OCI-LY3 (cell line): ENCODE data around the gene AKNA.
"Not testable (repeated sequence)": the region's sequence is repeated elsewhere in the genome, so short reads cannot be mapped to it uniquely, and the experiment has no call there.

ENCODE experiments used
- H2AFZ ChIP-seq: fragments of 200-600, 300-600 bp; shearing (Covaris generic); 2 replicates; pipeline ENCODE4 v1.6.0; 2014; ENCODE audit warnings: antibody characterized with exemption, low read depth, low read length
- H3K27ac ChIP-seq: fragments of 200-600, 300-600 bp; sonication (generic); 2 replicates; pipeline ENCODE4 v1.5.1; 2014; ENCODE audit warnings: mild to moderate bottlenecking, low read length, moderate library complexity, mixed read lengths
- H3K27me3 ChIP-seq: fragments of 200-600, 300-600 bp; sonication (generic); 2 replicates; pipeline ENCODE4 v1.6.1; 2014; ENCODE audit warnings: low read depth, low read length, mixed read lengths
- H3K36me3 ChIP-seq: fragments of 200-600, 300-600 bp; sonication (generic); replicated peaks from 2 replicates; pipeline ENCODE3; 2014; ENCODE audit warnings: low read depth, low read length, mixed read lengths
- H3K4me1 ChIP-seq: fragments of 300-600, 200-600 bp; sonication (generic); 2 replicates; pipeline ENCODE4 v1.6.1; 2014; ENCODE audit warnings: low read length, mixed read lengths
- H3K4me2 ChIP-seq: fragments of 200-600, 300-600 bp; sonication (generic); 2 replicates; pipeline ENCODE4 v1.6.1; 2014; ENCODE audit warnings: low read length, mixed read lengths
- H3K4me3 ChIP-seq: fragments of 300-600, 200-600 bp; sonication (generic); 2 replicates; pipeline ENCODE4 v1.5.1; 2014; ENCODE audit warnings: antibody characterized with exemption, mild to moderate bottlenecking, low read length, moderate library complexity
- H3K79me2 ChIP-seq: fragments of 300-600, 200-600 bp; shearing (Covaris generic); 2 replicates; pipeline ENCODE4 v1.6.1; 2014; ENCODE audit warnings: mild to moderate bottlenecking, low read length, mixed read lengths
- H3K9ac ChIP-seq: fragments of 300-600, 200-600 bp; shearing (Covaris generic); 2 replicates; pipeline ENCODE4 v1.6.0; 2014; ENCODE audit warnings: mild to moderate bottlenecking, low read length, moderate library complexity
- H3K9me3 ChIP-seq: fragments of 200-600, 300-600 bp; shearing (Covaris generic); 2 replicates; pipeline ENCODE4 v1.6.1; 2014; ENCODE audit warnings: low read length, mixed read lengths; ENCODE audit not compliant: insufficient read depth
- H4K20me1 ChIP-seq: fragments of 200-600, 300-600 bp; sonication (generic); 2 replicates; pipeline ENCODE4 v1.6.1; 2016; ENCODE audit warnings: low read length, mixed read lengths; ENCODE audit not compliant: insufficient read depth
- CTCF ChIP-seq: fragments of 200-600, 300-600 bp; sonication (generic); IDR thresholded peaks from 2 replicates; pipeline ENCODE4 v1.5.1; 2014; ENCODE audit warnings: antibody characterized with exemption, low read length, low read depth
- EZH2phosphoT487 ChIP-seq: fragments of 200-600 bp; shearing (Covaris generic); IDR thresholded peaks from 2 replicates; pipeline ENCODE4 v1.6.1; 2018; ENCODE audit warnings: antibody characterized with exemption, mixed run types, low read depth

AKNA gene

GRCh38 chr9:114334490-114334889, 53.3 kb downstream of the AKNA start:
- no peak overlapping the region for H3K4me3 ChIP-seq
- no peaks in the 10 kb centered on the region for H3K9me3 ChIP-seq
- TF ChIP-seq CTCF, result no peak
- H3K4me2 ChIP-seq, result no peak overlapping the region
- H3K27ac ChIP-seq, result no peak overlapping the region
- H3K27me3 ChIP-seq, result no peaks in the 10 kb centered on the region
- H3K36me3 ChIP-seq, result peaks cover 46% of the 10 kb centered on the region
- no peak overlapping the region for H2AFZ ChIP-seq
- peaks cover 8% of the 10 kb centered on the region for H3K4me1 ChIP-seq
- H3K79me2 ChIP-seq, result no peaks in the 10 kb centered on the region
- no peak overlapping the region for H3K9ac ChIP-seq
- H4K20me1 ChIP-seq, result peaks cover 7% of the 10 kb centered on the region; the same call in 1 of the 2 replicates

GRCh38 chr9:114333718-114334117, 54.1 kb downstream of the AKNA start:
- H3K9ac ChIP-seq, result not testable (repeated sequence)

DNA sequence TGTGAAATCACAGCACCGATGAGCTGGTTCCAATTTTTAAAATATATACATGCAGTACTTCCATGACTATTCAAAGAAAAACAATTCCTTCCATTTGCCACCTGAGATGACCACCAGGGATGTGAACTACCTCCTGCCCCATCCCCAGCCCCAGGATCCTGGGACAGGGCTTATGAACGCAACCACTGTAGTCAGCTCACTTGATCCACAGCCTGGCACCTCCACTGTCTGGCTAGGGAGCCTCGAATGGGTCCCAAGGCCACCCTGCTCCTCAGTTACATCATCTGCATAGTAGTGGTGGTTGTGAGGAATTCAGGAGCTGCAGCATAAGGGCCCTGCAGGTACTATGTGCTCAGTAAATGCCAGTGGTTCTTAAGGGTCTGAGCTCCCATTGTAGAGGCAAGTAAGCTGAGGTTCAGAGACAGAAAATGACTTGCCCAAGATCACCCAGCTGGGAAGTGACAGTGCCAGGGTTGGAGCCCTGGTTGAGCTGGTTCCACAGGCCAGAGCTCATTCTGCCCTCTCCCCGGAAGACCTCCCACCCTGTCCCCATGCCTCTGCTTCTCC, 55.2 kb downstream of the AKNA start:
- not testable (repeated sequence) for H3K9me3 ChIP-seq, H4K20me1 ChIP-seq, H3K4me1 ChIP-seq, H3K27ac ChIP-seq, H2AFZ ChIP-seq, H3K4me3 ChIP-seq, H3K27me3 ChIP-seq, H3K4me2 ChIP-seq, H3K79me2 ChIP-seq, H3K9ac ChIP-seq
- H3K36me3 ChIP-seq, result peaks cover 29% of the 10 kb centered on the region

More at GRCh38 chr9:114333718-114334117, 54.1 kb downstream of the AKNA start:
- H3K79me2 ChIP-seq, H3K4me3 ChIP-seq, H2AFZ ChIP-seq, H3K27me3 ChIP-seq, H3K27ac ChIP-seq, H3K4me1 ChIP-seq, H3K9me3 ChIP-seq, H4K20me1 ChIP-seq, H3K4me2 ChIP-seq: not testable (repeated sequence)
- H3K36me3 ChIP-seq, result peaks cover 39% of the 10 kb centered on the region

GRCh38 chr9:114331229-114332195, 56.3 kb downstream of the AKNA start:
- peaks cover 21% of the 10 kb centered on the region for H3K36me3 ChIP-seq
- H3K27me3 ChIP-seq, H3K9me3 ChIP-seq, H3K79me2 ChIP-seq, H3K27ac ChIP-seq, H4K20me1 ChIP-seq, H2AFZ ChIP-seq, H3K4me3 ChIP-seq, H3K9ac ChIP-seq, H3K4me1 ChIP-seq, H3K4me2 ChIP-seq: not testable (repeated sequence)

GRCh38 chr9:114330636-114331035, 57.1 kb downstream of the AKNA start:
- Histone ChIP-seq H3K27me3 (0 out of 2 replicates have a peak, but pooled peaks cover 4% of the 10 kb centered on the region), H2AFZ (no peak overlapping the region), H3K9me3 (no peaks in the 10 kb centered on the region), H3K4me1 (peaks cover 5% of the 10 kb centered on the region; the same call in 1 of the 2 replicates), H3K4me2 (no peak overlapping the region), H3K36me3 (peaks cover 12% of the 10 kb centered on the region), H3K4me3 (no peak overlapping the region), H3K9ac (no peak overlapping the region), H4K20me1 (no peaks in the 10 kb centered on the region), H3K27ac (no peak overlapping the region), H3K79me2 (no peaks in the 10 kb centered on the region)
- TF ChIP-seq EZH2phosphoT487 (no peak), CTCF (no peak)

DNA sequence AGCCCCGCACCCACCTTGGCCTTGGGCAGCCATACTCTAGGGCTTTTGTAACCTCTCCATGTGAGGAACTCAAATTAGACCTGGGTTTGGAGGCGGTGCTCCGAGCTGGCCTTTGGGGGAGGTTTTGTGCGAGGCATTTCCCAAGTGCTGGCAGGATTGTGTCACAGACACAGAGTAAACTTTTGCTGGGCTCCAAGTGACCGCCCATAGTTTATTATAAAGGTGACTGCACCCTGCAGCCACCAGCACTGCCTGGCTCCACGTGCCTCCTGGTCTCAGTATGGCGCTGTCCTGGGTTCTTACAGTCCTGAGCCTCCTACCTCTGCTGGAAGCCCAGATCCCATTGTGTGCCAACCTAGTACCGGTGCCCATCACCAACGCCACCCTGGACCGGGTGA, 58.2 kb downstream of the AKNA start, which contains the start of gene ORM2:
ORM2 (plus strand) TSS at position 245 of the 398 bp plus-strand sequence; CDS start at position 281, 36 bp downstream.
- H3K4me3 ChIP-seq, H3K27ac ChIP-seq, H3K4me2 ChIP-seq, H3K79me2 ChIP-seq, H3K36me3 ChIP-seq, H4K20me1 ChIP-seq, H3K27me3 ChIP-seq, H2AFZ ChIP-seq, H3K9me3 ChIP-seq, H3K4me1 ChIP-seq, H3K9ac ChIP-seq: not testable (repeated sequence)

GRCh38 chr9:114328937-114329624, 58.7 kb downstream of the AKNA start:
- H3K36me3 ChIP-seq, H3K4me1 ChIP-seq, H3K9me3 ChIP-seq, H3K27ac ChIP-seq, H3K4me3 ChIP-seq, H3K79me2 ChIP-seq, H2AFZ ChIP-seq, H3K4me2 ChIP-seq, H4K20me1 ChIP-seq, H3K9ac ChIP-seq: not testable (repeated sequence)
- H3K27me3 ChIP-seq, result peaks cover 11% of the 10 kb centered on the region; the same call in 1 of the 2 replicates
